DMS53 treated with DMSO at 0.1 percent for 48 hours (cell line): Measurements from ENCODE around the gene LGALS9B.
"Not testable (repeated sequence)": the region's sequence is repeated elsewhere in the genome, so short reads cannot be mapped to it uniquely, and the experiment has no call there.

Source experiments
- DNase-seq: peaks from one replicate; lab custom pipeline; 2025; ENCODE audit not compliant: unreplicated experiment; lab: John Stamatoyannopoulos, UW

LGALS9B gene

GRCh38 chr17:20469107-20469506, 1.8 kb upstream of the LGALS9B start:
- not testable (repeated sequence) for DNase-seq

GRCh38 chr17:20466999-20467398, 340 bp downstream of the LGALS9B start:
- DNase-seq, result not testable (repeated sequence)

- DNase-seq, result not testable (repeated sequence)
These were observed 786 bp downstream of the LGALS9B start for GRCh38 chr17:20466553-20466952.

- DNase-seq, result not testable (repeated sequence)
These were observed 1.8 kb downstream of the LGALS9B start for GRCh38 chr17:20465535-20465934.

GRCh38 chr17:20464854-20465414, 2.4 kb downstream of the LGALS9B start:
- DNase-seq, result not testable (repeated sequence)

GRCh38 chr17:20462158-20462557, 5.2 kb downstream of the LGALS9B start:
- DNase-seq, result not testable (repeated sequence)

GRCh38 chr17:20457848-20458381, 9.4 kb downstream of the LGALS9B start:
- DNase-seq, result not testable (repeated sequence)

- not testable (repeated sequence) for DNase-seq
These were observed 12.2 kb downstream of the LGALS9B start for GRCh38 chr17:20455106-20455505.

- not testable (repeated sequence) for DNase-seq
These were observed 13.4 kb downstream of the LGALS9B start for GRCh38 chr17:20453820-20454434.

- not testable (repeated sequence) for DNase-seq
These were observed 16.5 kb downstream of the LGALS9B start for GRCh38 chr17:20450852-20451251.

GRCh38 chr17:20447534-20448321, 19.6 kb downstream of the LGALS9B start:
- not testable (repeated sequence) for DNase-seq

- not testable (repeated sequence) for DNase-seq
These were observed 20.4 kb downstream of the LGALS9B start for GRCh38 chr17:20446895-20447294.

GRCh38 chr17:20444581-20445236, 22.6 kb downstream of the LGALS9B start:
- not testable (repeated sequence) for DNase-seq

GRCh38 chr17:20444173-20444572, 23.2 kb downstream of the LGALS9B start:
- not testable (repeated sequence) for DNase-seq

GRCh38 chr17:20443632-20444031, 23.7 kb downstream of the LGALS9B start:
- not testable (repeated sequence) for DNase-seq

- not testable (repeated sequence) for DNase-seq
These were observed 26.7 kb downstream of the LGALS9B start for GRCh38 chr17:20440665-20441064.

- not testable (repeated sequence) for DNase-seq
These were observed 32.2 kb downstream of the LGALS9B start for GRCh38 chr17:20435166-20435565.

GRCh38 chr17:20433382-20433781, 34.0 kb downstream of the LGALS9B start:
- DNase-seq, result not testable (repeated sequence)

- not testable (repeated sequence) for DNase-seq
These were observed 40.1 kb downstream of the LGALS9B start for GRCh38 chr17:20427264-20427663.

GRCh38 chr17:20422826-20423225, 44.5 kb downstream of the LGALS9B start:
- DNase-seq, result not testable (repeated sequence)

- not testable (repeated sequence) for DNase-seq
These were observed 48.5 kb downstream of the LGALS9B start for GRCh38 chr17:20418838-20419237.
